ENCODE data around the gene TMEM131L. TPM values are rescaled to one million over a fixed set of nuclear protein-coding genes. Genes with fewer than 3 reads are reported as not detected.

The TMEM131L gene
- total and polyA plus RNA-seq, 8 donors: 2.4 to 40.0 (median 13.6) TPM

DNA sequence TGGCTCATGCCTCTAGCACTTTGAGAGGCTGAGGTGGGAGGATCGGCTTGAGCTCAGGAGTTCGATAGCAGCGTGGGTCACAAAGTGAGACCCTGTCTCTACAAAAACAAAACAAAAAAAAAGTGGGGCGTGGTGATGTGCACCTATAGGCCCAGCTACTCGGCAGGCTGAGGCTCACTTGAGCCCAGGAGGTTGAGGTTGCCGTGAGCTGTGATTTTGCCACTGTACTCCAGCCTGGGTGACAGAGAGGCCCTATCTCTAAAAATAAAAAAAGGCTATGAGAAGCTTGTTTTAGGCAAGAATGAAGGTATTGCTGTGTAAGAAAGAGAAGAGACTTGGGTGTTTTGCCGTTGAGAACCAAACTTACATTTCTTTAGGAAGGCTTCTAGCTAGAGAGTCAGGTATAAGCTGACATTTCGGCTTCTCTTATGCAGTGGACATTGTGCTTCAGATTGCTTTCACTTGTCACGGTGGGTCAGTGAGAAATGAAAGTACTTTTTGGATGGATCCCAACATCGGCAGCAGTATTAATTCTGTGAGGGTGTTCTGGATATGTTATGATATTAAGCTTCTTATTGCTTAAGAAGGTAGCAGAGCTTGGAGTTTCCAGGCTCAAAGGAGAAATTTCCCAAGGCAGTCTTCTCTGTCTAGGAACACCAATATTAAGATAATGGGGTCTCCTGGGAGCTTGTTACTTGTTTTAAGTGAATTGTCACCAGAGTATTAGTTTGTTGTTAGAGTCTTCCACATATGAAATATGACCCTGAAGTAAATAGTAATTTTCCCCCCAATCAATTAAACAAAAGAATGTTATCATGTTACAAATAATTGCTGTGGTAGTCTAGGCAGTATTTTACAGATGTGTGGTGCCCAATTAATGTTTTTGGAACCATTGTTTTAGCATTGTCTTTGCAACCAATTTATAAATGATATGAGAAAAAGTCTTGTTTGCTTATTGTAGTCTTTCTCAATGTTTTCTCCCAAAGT, 17.6 kb downstream of the TMEM131L start:
- WGBS, 5 donors: 41 to 59% (median 51%) methylated on average over 10 of the region's 10 CpGs
- H3K4me3 ChIP-seq: peak overlapping the region in 2 of 4 donors; percentile 14 to 17
- peak overlapping the region in 4 of 5 donors; percentile 42 to 77 (median 64) for H3K27ac ChIP-seq

DNA sequence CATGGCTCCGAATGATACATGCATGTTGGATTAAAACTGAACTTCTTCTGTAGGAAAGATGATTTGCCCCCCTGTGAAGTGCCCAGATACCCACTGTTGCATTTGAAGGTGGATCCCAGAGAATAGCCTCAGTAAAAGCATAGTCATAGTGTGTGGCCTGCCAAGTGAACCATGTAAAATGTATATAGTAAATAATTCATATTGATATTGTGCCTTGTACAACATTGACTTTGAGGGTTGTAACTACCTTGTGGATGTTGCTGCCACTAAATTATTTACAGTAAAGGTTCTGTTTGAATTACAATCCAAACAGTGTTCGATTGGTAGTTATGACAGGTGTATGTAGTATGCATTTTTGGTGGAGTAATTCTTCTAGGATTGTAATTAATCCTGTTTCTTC, 19.2 kb downstream of the TMEM131L start:
- WGBS, 5 donors: 58 to 71% (median 65%) methylated on average over 2 of the region's 2 CpGs
- Histone ChIP-seq H3K36me3 (peaks cover 0 to 11% (median 4%) of the 10 kb centered on the region in 4 donors), H3K9me3 (no peaks in the 10 kb centered on the region), H3K4me1 (peaks cover 25 to 75% (median 53%) of the 10 kb centered on the region in 4 donors), H3K27ac (peak overlapping the region in 3 of 5 donors; percentile 69 to 82 (median 75)), H3K4me3 (no peak overlapping the region), H3K27me3 (no peaks in the 10 kb centered on the region)
- TF ChIP-seq POLR2A (IDR thresholded peaks at IDR 0.05) (no peak), CTCF (IDR thresholded peaks at IDR 0.05) (no peak), EP300 (IDR thresholded peaks at IDR 0.05) (no peak), POLR2AphosphoS5 (IDR thresholded peaks at IDR 0.05) (no peak)
- DNase-seq: no peak
- intact Hi-C loops (cut with DNase I; ENCODE audit: low total_unique reads): no loop called here

More for the DNA sequence above, 17.6 kb downstream of the TMEM131L start:
- no peak for TF ChIP-seq POLR2A (IDR thresholded peaks at IDR 0.05)
- no peak for TF ChIP-seq POLR2AphosphoS5 (IDR thresholded peaks at IDR 0.05)
- TF ChIP-seq EP300 (IDR thresholded peaks at IDR 0.05): no peak
- no peak for TF ChIP-seq CTCF (IDR thresholded peaks at IDR 0.05)
- peak in 1 of 2 donors; percentile 41 for DNase-seq
- H3K27me3 ChIP-seq: no peaks in the 10 kb centered on the region
- peaks cover 0 to 11% (median 6%) of the 10 kb centered on the region in 4 donors for H3K36me3 ChIP-seq
- intact Hi-C loops (cut with DNase I; ENCODE audit: low total_unique reads): no loop called here
- no peaks in the 10 kb centered on the region for H3K9me3 ChIP-seq
- peaks cover 25 to 75% (median 46%) of the 10 kb centered on the region in 4 donors for H3K4me1 ChIP-seq

DNA sequence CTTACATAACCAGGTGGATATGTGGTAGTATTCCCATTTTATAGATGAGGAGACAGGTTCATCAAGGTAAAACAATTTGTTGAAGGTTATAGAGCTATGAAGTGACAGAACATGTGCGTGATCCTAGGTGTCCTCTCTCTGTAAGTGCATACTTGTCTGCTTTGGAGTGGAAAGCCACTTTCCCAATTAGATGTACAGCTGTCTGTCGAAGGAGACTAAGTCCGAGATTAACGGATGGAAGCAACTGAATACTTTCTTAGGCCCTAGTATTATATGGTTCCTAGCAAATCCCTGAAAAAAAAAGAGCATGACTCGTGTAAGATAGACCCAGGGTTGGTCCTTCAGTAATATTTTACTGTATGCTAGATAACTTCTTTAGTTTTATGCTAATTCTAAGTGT, 19.7 kb downstream of the TMEM131L start:
- Histone ChIP-seq H3K9me3 (no peaks in the 10 kb centered on the region), H3K4me1 (peaks cover 25 to 75% (median 54%) of the 10 kb centered on the region in 4 donors), H3K4me3 (no peak overlapping the region), H3K27ac (peak overlapping the region in 4 of 5 donors; percentile 69 to 86 (median 78)), H3K36me3 (peaks cover 0 to 8% (median 4%) of the 10 kb centered on the region in 4 donors), H3K27me3 (no peaks in the 10 kb centered on the region)
- WGBS, 5 donors: 81 to 90% (median 88%) methylated on average over 5 of the region's 5 CpGs
- TF ChIP-seq POLR2AphosphoS5 (IDR thresholded peaks at IDR 0.05) (no peak), POLR2A (IDR thresholded peaks at IDR 0.05) (no peak), EP300 (IDR thresholded peaks at IDR 0.05) (no peak), CTCF (IDR thresholded peaks at IDR 0.05) (no peak)
- no peak for DNase-seq
- intact Hi-C loops (cut with DNase I; ENCODE audit: low total_unique reads): no loop called here

DNA sequence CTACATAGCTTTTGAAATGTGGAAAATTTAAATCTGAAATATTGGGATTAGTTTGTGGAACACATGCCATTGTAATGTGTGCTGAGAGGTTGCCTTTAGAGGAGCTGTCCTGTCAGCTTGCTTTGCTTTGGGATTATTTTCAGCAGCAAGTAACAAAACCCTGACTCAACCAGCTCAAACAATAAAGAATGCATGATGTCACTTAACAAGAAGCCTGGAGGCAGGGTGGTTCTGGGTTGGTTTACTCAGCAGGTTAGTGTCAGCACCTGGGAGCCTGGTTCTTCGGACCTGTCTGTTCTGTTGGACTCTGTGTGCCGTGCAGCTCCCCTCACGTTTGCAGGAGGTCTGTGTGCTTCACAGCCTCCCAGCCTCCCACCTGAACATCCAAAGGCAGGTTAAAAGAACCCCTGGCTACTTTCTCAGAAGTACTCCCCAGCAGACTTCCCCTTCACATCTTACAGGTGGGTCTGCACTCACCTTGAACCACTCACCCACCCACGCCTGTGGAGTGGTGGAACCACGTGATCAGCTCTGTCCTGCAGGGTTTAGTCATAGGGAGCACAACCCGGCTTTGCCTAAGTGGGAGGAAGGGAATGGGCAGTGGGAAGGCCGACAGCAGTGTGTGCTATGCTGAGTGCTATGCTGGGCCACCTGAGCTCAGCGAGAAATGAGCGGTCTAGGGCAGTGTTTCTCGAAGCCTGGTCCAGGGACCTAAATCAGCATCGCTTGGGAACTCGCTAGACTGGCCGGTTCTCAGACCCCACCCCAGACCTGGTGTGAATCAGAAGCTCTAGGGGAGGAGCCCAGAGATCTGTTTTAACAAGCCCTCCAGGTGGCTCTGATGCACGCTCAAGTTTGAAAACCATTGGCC, 20.4 kb downstream of the TMEM131L start:
- peak; percentile 38 to 72 for DNase-seq
- Histone ChIP-seq H3K27ac (peak overlapping the region; percentile 27 to 86 (median 75)), H3K4me1 (peaks cover 25 to 75% (median 54%) of the 10 kb centered on the region in 4 donors)

More for the DNA sequence above, 20.4 kb downstream of the TMEM131L start:
- 64 to 73% (median 66%) methylated on average over 11 to 14 of the region's 14 CpGs for WGBS, 5 donors
- H3K27me3 ChIP-seq: no peaks in the 10 kb centered on the region
- no peaks in the 10 kb centered on the region for H3K9me3 ChIP-seq
- intact Hi-C loops (cut with DNase I; ENCODE audit: low total_unique reads): no loop called here
- H3K36me3 ChIP-seq: peaks cover 0 to 2% (median under 1%) of the 10 kb centered on the region in 4 donors
- H3K4me3 ChIP-seq: no peak overlapping the region
- no peak for TF ChIP-seq EP300 (IDR thresholded peaks at IDR 0.05)
- no peak for TF ChIP-seq POLR2A (IDR thresholded peaks at IDR 0.05)
- TF ChIP-seq POLR2AphosphoS5 (IDR thresholded peaks at IDR 0.05): peak in 1 of 3 donors; percentile 36
